ENCODE results near the gene CCDC172. TPM values are rescaled to one million over a fixed set of nuclear protein-coding genes. Genes with fewer than 3 reads are reported as not detected.

The CCDC172 gene
- total and polyA plus RNA-seq, 2 experiments from 2014 or later: 4.6 to 17.6 TPM

DNA sequence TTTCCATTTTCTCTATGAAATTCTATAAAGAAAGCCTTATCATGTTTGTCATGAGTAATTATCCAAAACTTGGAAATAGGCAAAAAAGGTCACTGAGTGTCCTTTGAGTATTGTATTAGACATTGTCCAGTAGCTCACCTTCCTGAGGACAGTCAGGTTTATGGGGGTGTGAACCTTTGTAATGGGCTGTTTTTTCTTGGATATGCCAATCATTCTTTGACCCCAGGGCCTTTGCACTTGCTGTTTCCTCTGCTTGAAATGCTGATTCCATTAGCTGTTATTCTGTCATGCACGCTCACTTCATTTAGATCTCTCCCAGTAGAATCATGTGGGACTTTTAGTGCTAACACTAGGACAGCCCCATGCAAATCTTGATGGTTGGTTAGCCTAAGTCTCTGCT lies 4.9 kb downstream of the CCDC172 start:
- Histone ChIP-seq H3K36me3 (ENCODE audit: insufficient read depth) (no peaks in the 10 kb centered on the region), H3K4me2 (no peak overlapping the region), H3K27me3 (ENCODE audit: insufficient read depth) (no peaks in the 10 kb centered on the region), H3K4me1 (ENCODE audit: insufficient read depth) (peaks cover 29% of the 10 kb centered on the region), H2AFZ (no peak overlapping the region), H4K20me1 (replicated peaks; ENCODE audit: insufficient read depth) (no peaks in the 10 kb centered on the region), H3K79me2 (replicated peaks; ENCODE audit: insufficient read depth) (0 out of 2 replicates have a peak, but pooled peaks cover 6% of the 10 kb centered on the region), H3K9me2 (ENCODE audit: insufficient read depth) (no peaks in the 10 kb centered on the region), H3K4me3 (no peak overlapping the region), H3K27ac (ENCODE audit: low read depth) (no peak overlapping the region), H3F3A (replicated peaks; ENCODE audit: low read depth) (0 out of 2 replicates have a peak, but pooled peaks cover 4% of the 10 kb centered on the region)
- TF ChIP-seq ZNF114 (CRISPR knock-in tag; IDR thresholded peaks at IDR 0.05): no peak
- TF ChIP-seq, protein P1, sequence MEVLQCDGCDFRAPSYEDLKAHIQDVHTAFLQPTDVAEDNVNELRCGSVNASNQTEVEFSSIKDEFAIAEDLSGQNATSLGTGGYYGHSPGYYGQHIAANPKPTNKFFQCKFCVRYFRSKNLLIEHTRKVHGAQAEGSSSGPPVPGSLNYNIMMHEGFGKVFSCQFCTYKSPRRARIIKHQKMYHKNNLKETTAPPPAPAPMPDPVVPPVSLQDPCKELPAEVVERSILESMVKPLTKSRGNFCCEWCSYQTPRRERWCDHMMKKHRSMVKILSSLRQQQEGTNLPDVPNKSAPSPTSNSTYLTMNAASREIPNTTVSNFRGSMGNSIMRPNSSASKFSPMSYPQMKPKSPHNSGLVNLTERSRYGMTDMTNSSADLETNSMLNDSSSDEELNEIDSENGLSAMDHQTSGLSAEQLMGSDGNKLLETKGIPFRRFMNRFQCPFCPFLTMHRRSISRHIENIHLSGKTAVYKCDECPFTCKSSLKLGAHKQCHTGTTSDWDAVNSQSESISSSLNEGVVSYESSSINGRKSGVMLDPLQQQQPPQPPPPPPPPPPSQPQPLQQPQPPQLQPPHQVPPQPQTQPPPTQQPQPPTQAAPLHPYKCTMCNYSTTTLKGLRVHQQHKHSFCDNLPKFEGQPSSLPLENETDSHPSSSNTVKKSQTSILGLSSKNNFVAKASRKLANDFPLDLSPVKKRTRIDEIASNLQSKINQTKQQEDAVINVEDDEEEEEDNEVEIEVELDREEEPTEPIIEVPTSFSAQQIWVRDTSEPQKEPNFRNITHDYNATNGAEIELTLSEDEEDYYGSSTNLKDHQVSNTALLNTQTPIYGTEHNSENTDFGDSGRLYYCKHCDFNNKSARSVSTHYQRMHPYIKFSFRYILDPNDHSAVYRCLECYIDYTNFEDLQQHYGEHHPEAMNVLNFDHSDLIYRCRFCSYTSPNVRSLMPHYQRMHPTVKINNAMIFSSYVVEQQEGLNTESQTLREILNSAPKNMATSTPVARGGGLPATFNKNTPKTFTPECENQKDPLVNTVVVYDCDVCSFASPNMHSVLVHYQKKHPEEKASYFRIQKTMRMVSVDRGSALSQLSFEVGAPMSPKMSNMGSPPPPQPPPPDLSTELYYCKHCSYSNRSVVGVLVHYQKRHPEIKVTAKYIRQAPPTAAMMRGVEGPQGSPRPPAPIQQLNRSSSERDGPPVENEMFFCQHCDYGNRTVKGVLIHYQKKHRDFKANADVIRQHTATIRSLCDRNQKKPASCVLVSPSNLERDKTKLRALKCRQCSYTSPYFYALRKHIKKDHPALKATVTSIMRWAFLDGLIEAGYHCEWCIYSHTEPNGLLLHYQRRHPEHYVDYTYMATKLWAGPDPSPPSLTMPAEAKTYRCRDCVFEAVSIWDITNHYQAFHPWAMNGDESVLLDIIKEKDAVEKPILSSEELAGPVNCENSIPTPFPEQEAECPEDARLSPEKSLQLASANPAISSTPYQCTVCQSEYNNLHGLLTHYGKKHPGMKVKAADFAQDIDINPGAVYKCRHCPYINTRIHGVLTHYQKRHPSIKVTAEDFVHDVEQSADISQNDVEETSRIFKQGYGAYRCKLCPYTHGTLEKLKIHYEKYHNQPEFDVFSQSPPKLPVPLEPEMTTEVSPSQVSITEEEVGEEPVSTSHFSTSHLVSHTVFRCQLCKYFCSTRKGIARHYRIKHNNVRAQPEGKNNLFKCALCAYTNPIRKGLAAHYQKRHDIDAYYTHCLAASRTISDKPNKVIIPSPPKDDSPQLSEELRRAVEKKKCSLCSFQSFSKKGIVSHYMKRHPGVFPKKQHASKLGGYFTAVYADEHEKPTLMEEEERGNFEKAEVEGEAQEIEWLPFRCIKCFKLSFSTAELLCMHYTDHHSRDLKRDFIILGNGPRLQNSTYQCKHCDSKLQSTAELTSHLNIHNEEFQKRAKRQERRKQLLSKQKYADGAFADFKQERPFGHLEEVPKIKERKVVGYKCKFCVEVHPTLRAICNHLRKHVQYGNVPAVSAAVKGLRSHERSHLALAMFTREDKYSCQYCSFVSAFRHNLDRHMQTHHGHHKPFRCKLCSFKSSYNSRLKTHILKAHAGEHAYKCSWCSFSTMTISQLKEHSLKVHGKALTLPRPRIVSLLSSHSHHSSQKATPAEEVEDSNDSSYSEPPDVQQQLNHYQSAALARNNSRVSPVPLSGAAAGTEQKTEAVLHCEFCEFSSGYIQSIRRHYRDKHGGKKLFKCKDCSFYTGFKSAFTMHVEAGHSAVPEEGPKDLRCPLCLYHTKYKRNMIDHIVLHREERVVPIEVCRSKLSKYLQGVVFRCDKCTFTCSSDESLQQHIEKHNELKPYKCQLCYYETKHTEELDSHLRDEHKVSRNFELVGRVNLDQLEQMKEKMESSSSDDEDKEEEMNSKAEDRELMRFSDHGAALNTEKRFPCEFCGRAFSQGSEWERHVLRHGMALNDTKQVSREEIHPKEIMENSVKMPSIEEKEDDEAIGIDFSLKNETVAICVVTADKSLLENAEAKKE (CRISPR knock-in tag; IDR thresholded peaks at IDR 0.05): no peak
- no peak for TF ChIP-seq JUNB (IDR thresholded peaks at IDR 0.05; ENCODE audit: unreplicated experiment)
- no peak for TF ChIP-seq NANOG (IDR thresholded peaks at IDR 0.05; ENCODE audit: borderline replicate concordance)
- TF ChIP-seq, protein P2, sequence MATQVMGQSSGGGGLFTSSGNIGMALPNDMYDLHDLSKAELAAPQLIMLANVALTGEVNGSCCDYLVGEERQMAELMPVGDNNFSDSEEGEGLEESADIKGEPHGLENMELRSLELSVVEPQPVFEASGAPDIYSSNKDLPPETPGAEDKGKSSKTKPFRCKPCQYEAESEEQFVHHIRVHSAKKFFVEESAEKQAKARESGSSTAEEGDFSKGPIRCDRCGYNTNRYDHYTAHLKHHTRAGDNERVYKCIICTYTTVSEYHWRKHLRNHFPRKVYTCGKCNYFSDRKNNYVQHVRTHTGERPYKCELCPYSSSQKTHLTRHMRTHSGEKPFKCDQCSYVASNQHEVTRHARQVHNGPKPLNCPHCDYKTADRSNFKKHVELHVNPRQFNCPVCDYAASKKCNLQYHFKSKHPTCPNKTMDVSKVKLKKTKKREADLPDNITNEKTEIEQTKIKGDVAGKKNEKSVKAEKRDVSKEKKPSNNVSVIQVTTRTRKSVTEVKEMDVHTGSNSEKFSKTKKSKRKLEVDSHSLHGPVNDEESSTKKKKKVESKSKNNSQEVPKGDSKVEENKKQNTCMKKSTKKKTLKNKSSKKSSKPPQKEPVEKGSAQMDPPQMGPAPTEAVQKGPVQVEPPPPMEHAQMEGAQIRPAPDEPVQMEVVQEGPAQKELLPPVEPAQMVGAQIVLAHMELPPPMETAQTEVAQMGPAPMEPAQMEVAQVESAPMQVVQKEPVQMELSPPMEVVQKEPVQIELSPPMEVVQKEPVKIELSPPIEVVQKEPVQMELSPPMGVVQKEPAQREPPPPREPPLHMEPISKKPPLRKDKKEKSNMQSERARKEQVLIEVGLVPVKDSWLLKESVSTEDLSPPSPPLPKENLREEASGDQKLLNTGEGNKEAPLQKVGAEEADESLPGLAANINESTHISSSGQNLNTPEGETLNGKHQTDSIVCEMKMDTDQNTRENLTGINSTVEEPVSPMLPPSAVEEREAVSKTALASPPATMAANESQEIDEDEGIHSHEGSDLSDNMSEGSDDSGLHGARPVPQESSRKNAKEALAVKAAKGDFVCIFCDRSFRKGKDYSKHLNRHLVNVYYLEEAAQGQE (IDR thresholded peaks at IDR 0.05; ENCODE audit: unreplicated experiment): no peak
- TF ChIP-seq POLR2AphosphoS5 (IDR thresholded peaks at IDR 0.05; ENCODE audit: low read depth): no peak
- no peak for TF ChIP-seq EZH2 (IDR thresholded peaks at IDR 0.05; ENCODE audit: low read depth, unreplicated experiment)
- no peak for TF ChIP-seq CREB1 (CRISPR knock-in tag; IDR thresholded peaks at IDR 0.05; ENCODE audit: low read depth)
- no peak for TF ChIP-seq CTCF (conservative IDR thresholded peaks at IDR 0.05; ENCODE audit: low read depth in 2 of 2)
- TF ChIP-seq STAT1 (IDR thresholded peaks at IDR 0.05; ENCODE audit: unreplicated experiment): no peak
- TF ChIP-seq EZH2phosphoT487 (IDR thresholded peaks at IDR 0.05; ENCODE audit: unreplicated experiment): no peak
- no peak for TF ChIP-seq ZNF331 (CRISPR knock-in tag; IDR thresholded peaks at IDR 0.05; ENCODE audit: low read depth)
- TF ChIP-seq ETS1 (IDR thresholded peaks at IDR 0.05): no peak
- H3K4me3 Mint-ChIP-seq: no peak overlapping the region
- H3K36me3 Mint-ChIP-seq (ENCODE audit: low read depth): no peaks in the 10 kb centered on the region
- no peaks in the 10 kb centered on the region; the same call in 2 of the 3 replicates for H3K9me3 Mint-ChIP-seq
- no peak overlapping the region for H3K27ac Mint-ChIP-seq
- peaks cover 4% of the 10 kb centered on the region for H3K27me3 Mint-ChIP-seq (ENCODE audit: insufficient read depth, low read depth, poor library complexity)
- DNase-seq (ENCODE audit: low spot score) (no peak), ATAC-seq (no peak)
- peaks cover 34% of the 10 kb centered on the region for H3K4me1 Mint-ChIP-seq

All from GM23338 (cell line).